Hepatocyte (in vitro differentiated cells): ENCODE measurements around the gene MSMO1. TPM values are rescaled to one million over a fixed set of nuclear protein-coding genes. Genes with fewer than 3 reads are reported as not detected.
"Not testable (repeated sequence)": the region's sequence is repeated elsewhere in the genome, so short reads cannot be mapped to it uniquely, and the experiment has no call there.

Experiments used
- DNase-seq: peaks from one replicate; pipeline ENCODE4 v3.0.0-alpha.2; 2016; ENCODE audit warnings: low spot score
- H2AFZ ChIP-seq: fragments of 200-600 bp; sonication (generic); 2 replicates; pipeline ENCODE4 v1.6.0; 2016; ENCODE audit warnings: antibody characterized with exemption, mild to moderate bottlenecking
- H3K27ac ChIP-seq: fragments of 200-600 bp; sonication (generic); 2 replicates; pipeline ENCODE4 v1.5.1; 2016; ENCODE audit warnings: mild to moderate bottlenecking
- H3K27me3 ChIP-seq: fragments of 200-600 bp; sonication (generic); 2 replicates; pipeline ENCODE4 v1.6.1; 2016
- H3K36me3 ChIP-seq: fragments of 200-600 bp; sonication (generic); replicated peaks from 2 replicates; pipeline ENCODE4 v1.5.1; 2016; ENCODE audit warnings: low read depth; ENCODE audit not compliant: insufficient read depth
- H3K4me1 ChIP-seq: fragments of 200-600 bp; sonication (generic); 2 replicates; pipeline ENCODE4 v1.5.1; 2016; ENCODE audit warnings: mild to moderate bottlenecking, moderate library complexity; ENCODE audit not compliant: insufficient read depth
- H3K4me2 ChIP-seq: fragments of 200-600 bp; sonication (generic); 2 replicates; pipeline ENCODE4 v1.6.0; 2016
- H3K4me3 ChIP-seq: fragments of 200-600 bp; sonication (generic); 2 replicates; pipeline ENCODE4 v1.5.1; 2016; ENCODE audit warnings: mild to moderate bottlenecking
- H3K79me2 ChIP-seq: fragments of 200-600 bp; sonication (generic); 2 replicates; pipeline ENCODE4 v1.6.0; 2017; ENCODE audit warnings: mild to moderate bottlenecking
- H3K9me2 ChIP-seq: fragments of 200-600 bp; sonication (generic); replicated peaks from 2 replicates; pipeline ENCODE4 v1.6.0; 2017; ENCODE audit warnings: mild to moderate bottlenecking; ENCODE audit not compliant: insufficient read depth
- H3K9me3 ChIP-seq: fragments of 200-600 bp; sonication (generic); 2 replicates; pipeline ENCODE4 v1.5.1; 2016; ENCODE audit warnings: low read depth, mild to moderate bottlenecking
- H4K20me1 ChIP-seq: fragments of 200-600 bp; sonication (generic); 2 replicates; pipeline ENCODE4 v1.6.0; 2016; ENCODE audit warnings: mild to moderate bottlenecking; ENCODE audit not compliant: insufficient read depth, poor library complexity, severe bottlenecking
- CTCF ChIP-seq: fragments of 200-600 bp; sonication (generic); IDR thresholded peaks from 2 replicates; pipeline ENCODE4 v1.5.1; 2016; ENCODE audit warnings: antibody characterized with exemption, mild to moderate bottlenecking; ENCODE audit not compliant: poor library complexity
- EZH2 ChIP-seq: fragments of 200-600 bp; sonication (generic); IDR thresholded peaks from 2 replicates; pipeline ENCODE4 v1.6.1; 2016; ENCODE audit warnings: antibody characterized with exemption, mild to moderate bottlenecking, borderline replicate concordance
- EZH2phosphoT487 ChIP-seq: fragments of 200-600 bp; sonication (generic); IDR thresholded peaks from one replicate; pipeline ENCODE4 v1.6.1; 2018; ENCODE audit warnings: antibody characterized with exemption, mild to moderate bottlenecking, low read depth, moderate library complexity; ENCODE audit not compliant: unreplicated experiment, severe bottlenecking
- WGBS: methylation state at CpG from one replicate; pipeline ENCODE4 v1.1.6; 2016; ENCODE audit warnings: low lambda C conversion rate; ENCODE audit errors: missing lambda C conversion rate; 5-methylcytosine and 5-hydroxymethylcytosine counted together
- polyA plus RNA-seq: library from polyadenylated mRNA; unstranded; fragments of >200 nt; fragmentation: Nextera tagmentation; extraction: Ambion mirVana; gene quantifications from 2 replicates; pipeline ENCODE4 v1.2.1, GENCODE V29; 2016
- total RNA-seq: library from RNA; depleted of rRNA; stranded (reverse); fragments of >200 nt; gene quantifications from 2 replicates; pipeline ENCODE4 v1.2.3, GENCODE V29; 2014

The MSMO1 gene
- total and polyA plus RNA-seq, 2 experiments from 2014 or later = 391 to 747 TPM

GRCh38 chr4:165336743-165337142, 9.3 kb downstream of the MSMO1 start:
- TF ChIP-seq CTCF = no peak
- TF ChIP-seq EZH2phosphoT487 = no peak
- no peak for TF ChIP-seq EZH2
- H3K4me1 ChIP-seq = peaks cover 7% of the 10 kb centered on the region
- peaks cover 81% of the 10 kb centered on the region for H4K20me1 ChIP-seq
- H3K36me3 ChIP-seq = no peaks in the 10 kb centered on the region
- H3K9me2 ChIP-seq = no peaks in the 10 kb centered on the region
- peaks cover 69% of the 10 kb centered on the region for H3K79me2 ChIP-seq
- no peak overlapping the region for H3K27ac ChIP-seq
- DNase-seq = no peak
- no peak overlapping the region for H3K4me2 ChIP-seq
- no peak overlapping the region for H3K4me3 ChIP-seq
- no peaks in the 10 kb centered on the region for H3K9me3 ChIP-seq
- no peaks in the 10 kb centered on the region for H3K27me3 ChIP-seq
- 94% methylated on average over 6 of the region's 6 CpGs for WGBS
- H2AFZ ChIP-seq = no peak overlapping the region

DNA sequence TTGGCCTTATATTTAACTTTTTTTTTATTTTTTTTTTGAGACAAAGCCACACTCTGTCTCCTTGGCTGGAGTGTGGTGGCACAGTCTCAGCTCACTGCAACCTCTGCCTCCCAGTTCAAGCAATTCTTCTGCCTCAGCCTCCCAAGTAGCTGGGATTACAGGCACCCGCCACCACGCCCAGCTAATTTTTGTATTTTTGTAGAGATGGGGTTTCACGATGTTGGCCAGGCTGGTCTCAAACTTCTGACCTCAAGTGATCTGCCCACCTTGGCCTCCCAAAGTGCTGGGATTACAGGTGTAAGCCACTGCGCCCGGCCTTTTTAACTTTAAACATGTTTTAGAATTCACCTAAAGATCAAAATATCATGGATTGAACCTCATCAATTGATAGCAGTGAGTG, 14.9 kb downstream of the MSMO1 start:
- not testable (repeated sequence) for H3K4me2 ChIP-seq, H3K36me3 ChIP-seq, H3K27ac ChIP-seq, DNase-seq, H3K27me3 ChIP-seq, H2AFZ ChIP-seq, H3K9me3 ChIP-seq, H3K4me1 ChIP-seq, H3K9me2 ChIP-seq, H3K4me3 ChIP-seq
- WGBS = 92% methylated on average over 5 of the region's 5 CpGs
- H3K79me2 ChIP-seq = peaks cover 13% of the 10 kb centered on the region
- H4K20me1 ChIP-seq = peaks cover 25% of the 10 kb centered on the region

DNA sequence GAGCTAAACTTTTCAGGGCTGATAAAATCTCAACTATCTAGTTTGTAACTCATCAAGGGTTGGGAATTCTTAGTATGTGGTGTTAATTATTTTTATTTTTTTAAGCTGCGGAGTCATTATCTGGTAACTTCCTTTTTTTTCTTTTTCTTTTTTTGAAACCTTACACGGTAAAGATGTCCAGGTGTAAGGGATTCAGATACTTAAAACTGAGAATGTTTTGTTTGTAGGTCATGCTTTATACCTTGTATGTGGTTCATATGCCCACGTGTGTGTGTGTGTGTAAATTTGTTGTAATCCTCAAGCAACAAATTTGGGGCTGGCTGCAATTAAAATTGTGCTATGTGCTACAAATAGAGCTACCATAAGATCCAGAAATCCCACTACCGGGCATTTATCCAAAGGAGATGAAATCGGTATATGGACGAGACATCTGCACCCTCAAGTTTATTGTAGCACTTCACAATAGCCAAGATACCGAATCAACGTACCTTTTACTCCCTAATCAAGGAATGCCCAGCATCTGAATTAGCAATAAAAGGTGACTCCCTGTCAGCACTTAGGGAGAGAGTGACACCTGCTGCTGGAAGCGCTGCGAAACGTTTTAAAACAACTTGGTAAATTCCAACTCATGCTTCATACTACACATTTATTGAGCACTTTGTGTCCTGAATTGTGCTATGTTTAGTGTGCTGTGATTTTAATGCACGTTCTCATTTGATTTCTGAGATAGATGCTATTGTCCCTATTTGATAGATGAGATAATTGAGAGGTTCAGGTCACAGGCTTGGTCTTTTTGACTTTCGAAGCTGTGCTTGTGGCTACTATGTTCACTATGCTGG, 16.1 kb downstream of the MSMO1 start:
- H4K20me1 ChIP-seq = peaks cover 13% of the 10 kb centered on the region
- TF ChIP-seq CTCF (peak; percentile 39), EZH2phosphoT487 (no peak), EZH2 (no peak)
- no peak overlapping the region for H3K4me2 ChIP-seq
- no peak overlapping the region for H3K27ac ChIP-seq
- WGBS = 87% methylated on average over 13 of the region's 13 CpGs
- no peak overlapping the region for H3K4me3 ChIP-seq
- no peaks in the 10 kb centered on the region for H3K9me3 ChIP-seq
- no peak overlapping the region for H2AFZ ChIP-seq
- no peaks in the 10 kb centered on the region for H3K9me2 ChIP-seq
- H3K36me3 ChIP-seq = no peaks in the 10 kb centered on the region
- DNase-seq = peak; percentile 37
- H3K27me3 ChIP-seq = no peaks in the 10 kb centered on the region
- no peaks in the 10 kb centered on the region for H3K4me1 ChIP-seq
- peaks cover 3% of the 10 kb centered on the region for H3K79me2 ChIP-seq

DNA sequence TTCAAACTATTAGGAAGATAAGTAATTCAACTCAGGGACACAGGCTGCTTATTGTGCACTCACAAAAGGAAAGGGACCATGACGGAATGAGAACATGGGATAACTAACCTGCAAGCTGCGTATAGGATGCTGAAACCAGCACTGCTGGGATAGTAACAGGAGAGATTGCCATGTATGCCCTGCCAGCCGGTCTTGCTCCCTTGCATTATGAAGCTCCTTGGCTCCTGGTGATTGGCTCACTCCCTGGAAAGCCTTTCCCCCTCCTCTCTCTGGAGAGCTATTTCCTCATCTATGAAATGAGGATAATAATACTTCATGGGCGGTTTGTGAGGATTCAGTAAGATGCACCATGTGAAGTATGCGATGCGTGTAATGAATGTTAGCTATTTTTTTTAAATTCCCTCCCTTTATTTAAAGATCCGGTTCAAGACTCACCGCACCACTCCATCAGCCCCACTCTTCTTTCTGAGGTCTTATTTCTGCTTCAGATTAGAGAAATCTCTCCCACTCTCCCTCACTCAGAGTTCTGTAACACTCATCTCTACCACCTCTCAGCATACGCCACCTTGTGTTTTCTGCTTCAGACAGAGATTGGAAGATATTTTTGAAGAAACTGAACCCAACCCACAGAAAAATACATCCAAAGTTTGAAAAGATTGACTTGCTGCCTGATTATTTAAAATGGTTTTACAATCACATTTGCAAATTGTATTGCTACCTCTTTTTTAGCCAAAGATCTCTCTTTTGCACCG, 18.4 kb downstream of the MSMO1 start:
- Histone ChIP-seq H3K27me3 (no peaks in the 10 kb centered on the region), H3K4me1 (no peaks in the 10 kb centered on the region), H3K36me3 (no peaks in the 10 kb centered on the region), H4K20me1 (peaks cover 3% of the 10 kb centered on the region), H3K4me2 (no peak overlapping the region), H2AFZ (no peak overlapping the region), H3K79me2 (no peaks in the 10 kb centered on the region), H3K4me3 (no peak overlapping the region), H3K27ac (no peak overlapping the region), H3K9me2 (no peaks in the 10 kb centered on the region), H3K9me3 (no peaks in the 10 kb centered on the region)
- TF ChIP-seq CTCF = peak; percentile 26
- TF ChIP-seq EZH2phosphoT487 = no peak
- WGBS = 79% methylated on average over 10 of the region's 10 CpGs
- DNase-seq = no peak
